Muscle of arm (tissue), 12 donors: ENCODE data around the gene VSIG10L2. TPM values are rescaled to one million over a fixed set of nuclear protein-coding genes. Genes with fewer than 3 reads are reported as not detected.

ENCODE experiments used
- DNase-seq: peaks from one replicate; pipeline ENCODE4 v3.0.0-alpha.2; 2013
- polyA plus RNA-seq, 12 donors: library from polyadenylated mRNA; unstranded; fragments of 120-200 nt; gene quantifications; one replicate each; pipeline ENCODE4 v1.2.1, GENCODE V29; 2013; ENCODE audit not compliant: insufficient read length in 12 of 12

Gene VSIG10L2
- polyA plus RNA-seq, 12 donors = 0.04 to 0.59 (median 0.05) TPM; not detected in 8

- no peak for DNase-seq
Measured at GRCh38 chr11:126002181-126002580, 56.3 kb downstream of the VSIG10L2 start.

Other genes with a start within 250 kb of the VSIG10L2 start
- under 1 TPM in 1 of 12 donors, not detected in 11; 0.13 TPM for gene PATE1, start 199.8 kb upstream of the VSIG10L2 start, polyA plus RNA-seq
- gene PATE2, start 167.2 kb upstream of the VSIG10L2 start, polyA plus RNA-seq = under 1 TPM in 3 of 12 donors, not detected in 9; 0.11 to 0.33 (median 0.15) TPM
- not detected for gene PATE3, start 157.9 kb upstream of the VSIG10L2 start, polyA plus RNA-seq
- gene PATE4, start 112.7 kb upstream of the VSIG10L2 start, polyA plus RNA-seq = under 1 TPM in 4 of 12 donors, not detected in 8; 0.10 to 0.26 (median 0.12) TPM
- gene HYLS1, start 58.4 kb upstream of the VSIG10L2 start, polyA plus RNA-seq = 1 to 10 TPM in 11 of 12 donors, not detected in 1; 4.2 to 7.8 (median 6.5) TPM
- gene PUS3, start 42.8 kb upstream of the VSIG10L2 start, polyA plus RNA-seq = 10 to 100 TPM in 10 of 12 donors, 1 to 10 TPM in 1, not detected in 1; 9.1 to 15.7 (median 13.0) TPM
- gene DDX25, start 41.5 kb upstream of the VSIG10L2 start, polyA plus RNA-seq = 1 to 10 TPM in 1 of 12 donors, under 1 TPM in 9, not detected in 2; 0.13 to 1.2 (median 0.60) TPM
- gene CDON, start 116.8 kb downstream of the VSIG10L2 start, polyA plus RNA-seq = 10 to 100 TPM in 11 of 12 donors, not detected in 1; 12.4 to 74.0 (median 27.3) TPM